ENCODE data around the gene QSOX1. TPM values are rescaled to one million over a fixed set of nuclear protein-coding genes. Genes with fewer than 3 reads are reported as not detected.

The QSOX1 gene
- total RNA-seq, 1 donor from 2014 or later = 14.3 TPM

DNA sequence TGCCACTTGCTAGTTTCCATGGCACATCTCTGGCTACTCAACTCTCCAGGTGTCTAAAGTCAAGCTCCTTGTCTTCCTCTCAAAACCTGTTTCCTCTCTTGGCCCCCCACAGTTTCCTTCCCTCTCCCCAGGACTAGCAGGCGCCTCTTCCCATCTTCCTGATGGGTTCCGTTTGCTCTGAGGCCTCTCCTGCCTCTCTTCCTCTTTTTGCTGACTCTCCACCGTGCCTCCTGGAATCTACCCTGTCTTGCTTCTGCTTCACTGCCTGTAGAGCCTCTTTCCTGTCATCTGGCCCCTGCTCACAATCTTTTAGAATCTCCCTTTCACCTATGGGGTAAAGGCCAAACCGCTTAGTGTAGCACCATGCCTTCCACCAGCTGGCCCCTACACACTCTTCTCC lies 53.6 kb downstream of the QSOX1 start:
- no peak for DNase-seq (ENCODE audit: low spot score in 2 of 2)
- no peak for FAIRE-seq

DNA sequence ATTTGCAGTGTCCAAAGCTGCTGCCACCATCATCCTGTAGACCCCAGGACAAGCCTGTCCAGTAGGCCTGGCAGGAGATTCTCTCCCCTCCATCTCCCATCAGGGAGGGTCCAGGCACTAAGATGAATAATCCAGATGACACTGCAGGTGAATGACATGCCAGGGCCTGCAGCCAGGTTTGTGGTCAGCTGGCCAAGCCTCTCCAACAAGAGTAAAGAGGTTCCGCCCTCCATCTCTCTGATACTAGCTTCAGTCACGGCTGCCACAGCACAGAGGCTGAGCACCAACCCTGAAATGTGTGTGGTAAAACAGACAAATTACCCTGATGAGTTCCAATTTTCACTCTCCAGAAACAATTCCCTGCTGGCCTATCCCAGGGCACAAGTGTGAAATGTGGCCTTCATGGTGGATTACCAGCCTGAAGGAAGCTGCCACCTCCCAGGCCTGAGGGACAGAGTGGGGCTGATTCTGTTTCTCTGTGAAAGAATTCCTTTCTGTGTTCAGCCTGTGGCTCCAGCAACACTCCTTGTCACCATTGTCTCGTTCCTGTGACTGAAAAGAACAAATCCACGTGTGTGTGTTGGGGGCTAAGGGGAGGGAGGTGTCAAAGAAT lies 55.4 kb downstream of the QSOX1 start:
- FAIRE-seq = no peak
- DNase-seq (ENCODE audit: low spot score in 2 of 2) = no peak

DNA sequence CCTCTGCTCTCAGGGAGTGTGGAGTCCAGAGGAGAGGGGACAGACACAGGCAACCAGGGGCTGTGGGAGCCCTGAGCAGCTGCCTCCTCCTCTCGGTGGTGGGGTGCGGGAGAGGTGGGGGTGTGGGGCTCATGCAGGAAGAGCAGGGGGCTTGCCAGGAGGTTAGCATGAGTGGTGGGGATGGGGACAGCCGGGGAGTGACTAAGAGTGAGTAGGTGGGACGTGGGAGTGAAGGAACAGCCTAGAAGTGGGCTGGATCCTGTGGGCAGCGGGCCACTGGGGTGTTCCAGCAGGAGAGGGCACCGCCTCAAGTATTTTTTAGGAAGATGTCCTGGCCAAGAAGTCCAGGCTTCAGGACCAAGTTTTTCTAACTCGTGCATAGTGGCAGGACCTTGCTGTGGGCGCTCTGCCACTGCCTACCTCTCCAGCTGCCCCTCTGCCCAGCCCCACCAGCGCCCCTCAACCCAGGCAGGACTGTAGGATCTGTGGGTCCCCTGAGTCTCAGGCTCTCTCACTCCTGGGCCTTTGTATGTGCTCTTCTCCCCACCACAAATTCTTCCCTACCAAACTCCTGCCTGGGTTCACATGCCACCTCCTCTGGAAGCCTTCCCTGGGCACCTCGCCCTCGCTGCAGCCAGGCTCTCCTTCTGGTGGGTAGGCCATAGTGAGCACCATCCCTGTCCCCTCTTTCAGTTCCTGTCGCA lies 56.6 kb downstream of the QSOX1 start:
- DNase-seq (ENCODE audit: low spot score in 2 of 2) = no peak
- FAIRE-seq = no peak

DNA sequence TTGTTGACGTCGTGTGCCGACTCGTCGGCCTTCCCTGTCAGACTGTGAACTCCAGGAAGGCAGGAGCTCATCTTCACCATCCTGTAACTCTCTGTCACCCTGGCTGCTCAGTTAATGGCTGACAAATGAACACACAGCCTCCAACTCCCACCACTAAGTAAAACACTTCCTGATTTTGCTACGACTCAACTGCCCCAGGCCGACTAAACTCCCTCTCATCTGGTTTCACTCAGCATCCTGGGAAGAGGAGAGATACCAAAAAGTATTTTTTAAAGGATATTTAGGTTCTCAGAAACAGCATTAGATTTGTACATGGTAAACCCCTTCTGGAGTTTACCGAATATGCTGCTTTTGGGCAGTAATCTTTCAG lies 57.2 kb downstream of the QSOX1 start:
- FAIRE-seq = no peak
- no peak for DNase-seq (ENCODE audit: low spot score in 2 of 2)

DNA sequence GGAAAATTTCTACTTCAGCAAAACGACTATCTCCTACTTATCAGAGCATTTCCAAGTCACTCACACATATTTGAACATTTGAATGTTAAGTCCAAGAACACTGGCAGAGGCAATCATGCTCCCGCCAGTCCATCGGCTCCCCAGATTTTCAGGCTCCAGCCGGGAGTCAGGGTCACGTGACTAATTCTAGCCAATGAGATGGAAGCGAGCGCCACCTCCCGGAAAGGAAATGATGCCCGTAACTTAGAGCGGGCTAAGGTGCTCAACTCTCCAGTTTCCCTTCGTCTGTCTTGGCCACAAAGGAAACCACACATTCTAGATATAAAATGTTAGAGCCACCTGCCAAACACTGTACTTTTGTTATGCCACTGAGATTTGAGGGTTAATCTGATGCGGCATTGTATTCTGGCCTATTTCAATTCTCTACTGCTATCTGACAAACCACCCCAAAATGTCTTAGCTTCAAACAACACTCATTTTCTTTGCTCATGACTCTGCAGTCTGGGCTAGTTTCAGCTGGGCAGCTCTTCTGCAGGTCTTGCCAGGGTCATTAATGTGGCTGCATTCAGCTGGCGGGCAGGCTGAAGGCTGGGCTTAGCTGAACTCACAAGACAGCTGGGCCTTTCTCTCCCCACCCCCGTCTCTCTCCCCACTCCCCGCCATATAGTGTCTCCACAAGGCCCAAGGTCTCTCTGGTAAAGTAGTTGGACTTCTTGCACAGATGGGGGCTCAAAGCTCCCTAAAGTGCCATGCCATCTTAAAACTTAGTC lies 58.9 kb downstream of the QSOX1 start:
- DNase-seq (ENCODE audit: low spot score in 2 of 2) (no peak), FAIRE-seq (no peak)

DNA sequence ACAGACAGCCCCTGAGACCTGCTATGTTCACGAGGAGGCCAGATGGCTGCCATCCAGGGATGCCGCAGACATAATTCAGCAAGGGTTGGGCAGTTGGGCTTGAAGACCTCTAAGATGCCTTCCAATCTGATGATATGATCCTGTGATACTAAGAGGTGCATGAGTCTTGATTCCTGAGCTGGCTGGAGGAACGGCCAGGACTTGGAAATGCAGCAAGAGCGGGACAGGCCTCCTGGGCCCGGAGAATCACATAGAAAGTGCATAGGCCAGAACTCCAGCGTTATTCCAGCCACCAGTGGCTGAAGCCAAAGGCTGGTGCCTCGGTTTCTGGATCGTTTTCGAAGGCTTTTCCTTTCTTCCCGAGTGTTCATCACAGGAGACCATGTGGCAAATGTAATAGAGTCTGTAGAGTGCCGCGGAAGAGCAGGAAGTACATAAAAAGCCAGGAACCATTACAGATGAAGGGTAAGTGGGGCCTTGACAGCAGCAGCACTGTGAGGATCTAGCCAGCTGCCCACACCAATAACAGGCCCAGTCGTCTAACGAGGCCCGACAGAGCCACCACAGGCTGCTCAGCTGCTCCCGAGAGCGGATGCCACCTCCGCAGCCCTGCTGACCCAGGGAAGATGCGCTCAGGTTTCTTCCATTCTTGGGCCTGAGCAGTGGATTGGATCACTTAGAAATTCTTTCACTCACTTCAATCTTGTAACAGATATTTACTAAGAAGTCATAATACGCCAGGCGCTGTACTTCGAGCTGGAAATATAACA lies 61.4 kb downstream of the QSOX1 start:
- DNase-seq (ENCODE audit: low spot score in 2 of 2) = no peak
- no peak for FAIRE-seq

DNA sequence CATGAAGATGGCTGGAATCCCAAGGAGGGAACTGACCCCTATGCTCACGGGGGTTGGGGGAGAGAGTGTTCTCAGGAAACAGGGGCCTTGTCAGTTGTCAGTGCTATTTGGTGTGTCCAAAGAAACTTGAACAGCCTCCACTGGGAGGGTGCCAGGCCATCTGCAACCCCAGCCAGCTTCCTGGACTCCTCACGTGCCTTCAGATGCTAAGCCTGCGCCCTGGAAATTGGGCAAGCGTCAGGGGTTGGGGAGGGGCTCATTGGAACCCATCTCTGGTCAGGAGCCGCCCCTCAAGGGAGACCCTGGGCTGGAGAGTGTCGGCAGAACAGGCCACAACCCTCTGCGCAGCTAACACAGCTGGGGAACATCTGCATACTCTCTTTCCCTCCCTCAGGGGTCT lies 62.3 kb downstream of the QSOX1 start:
- FAIRE-seq (no peak), DNase-seq (ENCODE audit: low spot score in 2 of 2) (no peak)

DNA sequence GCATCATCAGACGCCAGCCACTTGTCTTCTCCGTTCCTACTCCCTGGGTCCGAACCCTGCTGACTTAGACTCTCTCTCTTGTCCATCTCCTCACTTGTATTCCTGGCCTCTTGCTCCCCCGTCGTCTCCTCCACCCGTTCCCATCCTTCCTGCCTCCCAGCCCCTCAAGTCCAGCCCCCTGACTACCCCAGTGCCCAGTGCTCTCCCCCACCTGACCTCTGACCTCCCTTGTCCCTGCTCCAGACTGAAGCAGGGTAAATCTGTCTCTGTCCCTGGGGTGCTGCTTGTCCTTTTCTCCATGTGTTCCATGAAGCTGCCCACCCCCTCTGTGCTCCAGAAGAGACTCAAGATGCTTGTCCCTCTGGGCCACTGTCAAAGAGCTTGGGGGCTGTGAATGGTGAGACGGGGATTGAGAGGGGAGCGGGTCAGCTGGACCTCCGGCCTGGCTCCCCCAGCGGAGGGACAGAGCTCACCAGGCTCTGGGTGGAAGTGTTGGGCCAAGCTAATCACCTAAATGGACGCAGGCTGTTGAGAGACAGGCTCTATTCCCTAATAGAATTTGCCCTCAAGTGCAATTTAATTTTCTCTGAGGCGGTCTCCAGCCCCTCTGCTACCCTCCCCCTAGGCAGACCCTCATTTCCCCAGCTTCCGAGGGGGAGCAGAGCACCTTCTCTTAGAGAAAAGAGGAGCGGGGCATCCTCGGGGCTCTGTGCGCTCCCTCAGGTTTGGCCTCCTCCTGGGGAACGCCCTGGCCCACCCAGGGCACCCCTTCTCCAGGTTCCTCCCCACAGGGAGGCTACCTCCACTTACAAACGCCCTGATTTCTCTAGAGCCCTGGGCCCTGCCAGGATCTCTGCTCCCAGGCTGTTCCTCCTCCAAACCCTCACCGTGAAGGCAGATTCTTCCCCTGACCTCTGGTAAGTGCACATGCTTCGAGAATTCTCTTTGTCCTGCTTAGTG lies 64.4 kb downstream of the QSOX1 start:
- no peak for FAIRE-seq
- no peak for DNase-seq (ENCODE audit: low spot score in 2 of 2)

DNA sequence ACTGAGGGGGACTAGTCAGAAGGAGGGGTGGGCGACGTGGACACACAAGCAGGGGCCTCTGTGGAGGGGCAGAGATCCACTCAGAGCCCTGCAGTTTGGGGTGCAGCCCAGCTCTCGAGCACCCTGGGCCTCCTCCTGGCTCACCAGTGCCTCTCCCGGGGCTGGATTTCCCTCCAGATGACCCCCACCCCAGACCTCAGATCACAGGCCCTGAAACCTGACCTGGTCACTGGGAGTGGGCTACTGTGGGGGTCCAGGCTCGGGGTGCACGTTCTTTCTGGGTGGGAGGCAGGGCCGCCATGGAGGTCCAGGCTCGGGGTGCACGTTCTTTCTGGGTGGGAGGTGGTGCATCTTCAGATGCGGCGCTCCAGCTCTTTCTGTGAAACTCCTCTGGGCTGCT lies 65.1 kb downstream of the QSOX1 start:
- no peak for DNase-seq (ENCODE audit: low spot score in 2 of 2)
- no peak for FAIRE-seq

DNA sequence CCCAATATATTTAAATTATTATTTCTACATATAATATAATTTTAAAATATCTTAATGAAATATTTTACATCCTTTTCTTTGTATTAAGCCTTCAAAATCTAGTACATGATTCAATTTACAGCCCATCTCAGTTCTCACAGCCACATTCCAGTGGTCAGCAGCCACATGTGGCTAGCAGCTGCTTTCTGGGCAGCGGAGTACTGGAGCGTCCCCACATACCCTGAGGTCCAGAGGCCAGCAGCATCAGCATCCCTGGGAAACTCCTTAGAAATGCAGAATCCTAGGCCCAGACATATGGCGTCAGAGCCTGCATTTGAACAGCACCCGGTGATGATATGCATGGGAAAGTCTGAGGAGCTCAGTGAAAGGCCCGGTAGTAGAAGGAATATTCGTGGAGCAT lies 66.8 kb downstream of the QSOX1 start:
- no peak for FAIRE-seq
- no peak for DNase-seq (ENCODE audit: low spot score in 2 of 2)

DNA sequence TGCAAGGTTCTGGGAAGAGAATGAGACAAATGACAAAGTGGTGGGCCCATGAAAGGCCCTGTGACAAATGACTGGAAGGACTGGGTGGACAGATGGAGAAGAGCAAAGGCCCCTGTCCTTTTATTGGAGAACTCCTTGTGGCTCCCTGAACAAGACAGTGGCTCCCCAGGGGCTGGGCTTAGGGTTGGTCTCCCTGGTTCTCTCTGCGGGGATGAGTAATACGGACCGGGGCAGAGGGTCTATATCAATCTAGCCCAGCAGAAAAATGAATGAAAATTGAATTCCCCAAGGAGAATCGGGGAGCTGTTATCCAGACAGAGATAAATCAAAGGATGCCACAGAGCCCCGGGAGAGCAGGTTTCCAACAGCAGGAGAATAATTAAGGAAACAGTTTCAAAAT lies 70.2 kb downstream of the QSOX1 start:
- DNase-seq (ENCODE audit: low spot score in 2 of 2) = no peak
- FAIRE-seq = no peak

DNA sequence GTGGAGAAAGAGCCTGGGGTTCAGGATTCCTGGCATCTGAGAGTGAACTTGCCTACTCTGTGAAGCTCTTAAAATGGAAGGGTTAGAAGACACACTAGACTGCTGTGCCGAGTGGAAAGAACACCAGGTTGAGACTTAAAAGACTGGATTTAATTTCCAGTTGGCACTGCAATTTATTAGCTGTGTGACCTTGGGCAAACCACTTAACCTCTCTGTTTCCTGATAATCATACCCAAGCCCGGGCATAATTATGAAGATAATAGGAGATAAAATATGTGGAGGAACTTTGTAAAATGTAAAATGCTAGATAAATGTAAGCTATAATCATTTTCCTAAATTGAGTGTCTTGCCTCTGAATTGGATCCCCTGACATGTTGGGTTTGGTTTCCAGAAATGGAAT lies 70.7 kb downstream of the QSOX1 start:
- DNase-seq (ENCODE audit: low spot score in 2 of 2) (no peak), FAIRE-seq (no peak)

DNA sequence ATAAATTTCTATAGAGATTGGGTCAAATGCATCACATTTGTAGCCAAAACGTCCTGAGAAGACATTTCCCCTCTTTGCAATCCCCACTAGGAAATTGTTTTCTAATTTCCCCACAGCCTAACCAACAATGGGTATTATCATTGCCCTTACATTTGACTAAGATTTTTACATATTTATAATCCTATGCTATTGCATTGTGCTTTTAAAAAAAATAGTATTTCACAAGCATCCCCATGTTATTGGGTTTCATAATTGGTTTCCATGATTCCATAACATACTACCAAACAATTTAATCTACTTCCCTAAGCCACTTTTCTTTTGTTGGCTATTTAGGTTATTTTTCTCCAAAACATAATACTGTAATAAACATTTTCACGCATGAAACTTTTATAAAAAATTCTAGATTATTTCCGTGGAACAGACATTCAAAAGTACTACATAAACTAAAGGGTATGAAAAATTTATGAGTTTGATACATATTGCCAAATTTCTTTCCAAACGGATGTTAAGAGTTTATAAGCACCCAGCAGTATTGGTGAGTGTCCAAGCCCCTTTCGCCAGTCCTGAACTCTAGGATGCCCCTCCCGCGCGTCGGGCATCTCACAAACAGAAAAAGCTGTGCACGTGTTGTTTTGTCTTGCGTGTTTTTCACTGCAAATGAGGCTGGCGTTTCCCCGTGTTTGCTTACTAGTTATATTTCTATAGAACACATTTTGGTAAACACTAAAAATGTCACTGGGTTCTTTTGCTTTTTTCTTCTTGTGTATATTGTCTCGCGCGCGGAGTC lies 73.4 kb downstream of the QSOX1 start:
- no peak for FAIRE-seq
- DNase-seq (ENCODE audit: low spot score in 2 of 2) = no peak

DNA sequence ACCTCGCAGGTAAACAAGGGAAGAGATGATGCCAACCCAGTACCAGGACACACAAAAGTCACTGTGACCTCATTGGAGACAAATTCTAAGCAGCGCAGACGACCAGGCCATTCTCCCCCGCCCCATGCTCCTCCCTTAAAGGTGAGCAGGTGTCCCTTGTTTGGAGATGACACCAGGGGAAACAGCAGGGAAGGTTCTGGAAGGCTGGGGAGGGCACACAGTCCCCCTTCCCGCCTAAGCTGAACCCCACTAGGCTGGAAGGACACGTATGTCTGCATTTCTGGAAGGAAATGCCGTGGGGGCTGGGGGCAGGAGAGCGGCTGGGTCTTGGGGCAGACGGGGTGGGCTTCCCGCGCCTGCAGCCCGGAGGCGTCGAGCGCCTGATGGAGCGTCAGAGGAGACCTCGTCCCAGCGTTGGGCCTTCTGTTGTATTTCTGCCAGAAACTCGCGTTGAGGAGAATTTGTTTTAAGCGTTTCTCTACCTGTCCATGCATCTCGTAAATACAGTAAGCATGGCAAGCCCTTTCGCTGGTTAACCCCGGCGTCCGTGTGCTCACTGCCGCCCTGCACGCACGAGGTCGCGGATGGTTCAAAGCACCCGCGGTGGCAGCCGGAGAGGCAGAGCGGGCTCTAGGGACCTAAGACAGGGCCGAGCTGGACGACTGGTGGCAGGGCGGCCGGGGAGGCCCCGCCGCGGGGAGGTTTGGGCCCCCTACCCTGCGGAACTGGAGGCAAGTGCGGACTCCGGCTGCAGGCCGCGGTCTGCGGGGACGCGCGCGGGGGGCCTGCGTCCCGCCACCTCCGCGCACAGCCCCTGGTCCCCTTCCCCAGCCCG lies 74.2 kb downstream of the QSOX1 start:
- no peak for DNase-seq (ENCODE audit: low spot score in 2 of 2)
- no peak for FAIRE-seq

DNA sequence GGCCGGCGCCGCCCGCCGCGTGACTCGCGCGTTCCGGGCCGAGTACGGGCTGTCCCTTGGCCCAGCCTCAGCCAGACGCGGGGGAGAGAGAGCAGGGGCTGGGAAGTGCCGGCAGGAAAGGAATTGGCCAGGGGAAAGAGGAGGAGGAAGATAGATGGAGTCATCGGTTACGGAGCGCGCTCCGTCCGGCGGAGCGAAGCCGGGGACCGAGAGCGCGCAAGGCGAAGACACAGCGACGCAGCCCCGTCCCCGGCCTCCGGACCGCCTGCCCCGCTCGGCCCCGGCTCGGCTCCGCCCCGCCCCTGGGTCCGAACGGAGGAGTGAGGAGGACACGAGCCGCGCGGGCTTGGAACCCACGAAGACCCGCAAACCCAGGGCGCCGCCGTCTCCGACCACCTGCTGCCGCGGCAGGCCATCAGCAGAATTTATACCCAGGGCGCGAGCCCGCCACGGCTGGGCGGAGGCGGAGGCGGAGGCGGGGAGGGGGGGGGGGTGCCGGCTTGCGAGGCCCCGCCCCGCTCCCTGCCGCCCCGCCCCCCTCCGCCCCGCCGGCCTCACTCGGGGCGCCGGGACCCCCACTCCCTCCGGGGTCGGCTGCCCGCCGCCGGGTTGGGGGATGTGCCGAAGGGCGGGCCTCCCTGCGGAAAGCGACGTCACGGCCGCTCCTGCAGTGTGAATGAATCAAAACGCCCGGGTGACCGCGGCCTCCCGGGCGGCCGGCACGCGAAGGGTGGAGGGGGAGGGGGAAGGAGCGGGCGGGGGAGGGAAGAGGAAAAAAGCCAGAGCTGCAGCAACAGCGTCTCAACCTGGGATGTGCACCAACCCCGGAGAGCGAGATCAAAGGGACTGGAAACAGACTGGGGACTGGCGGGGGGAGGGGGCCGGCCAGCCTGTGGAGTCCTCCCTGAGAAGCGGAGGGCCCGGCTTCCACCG lies 75.1 kb downstream of the QSOX1 start, which contains the start of gene LHX4:
LHX4 (plus strand) TSS at position 782 of the 933 bp plus-strand sequence. CDS start 266 bp downstream, outside the sequence.
- DNase-seq (ENCODE audit: low spot score in 2 of 2) (peak; percentile 51 to 60), FAIRE-seq (no peak)

DNA sequence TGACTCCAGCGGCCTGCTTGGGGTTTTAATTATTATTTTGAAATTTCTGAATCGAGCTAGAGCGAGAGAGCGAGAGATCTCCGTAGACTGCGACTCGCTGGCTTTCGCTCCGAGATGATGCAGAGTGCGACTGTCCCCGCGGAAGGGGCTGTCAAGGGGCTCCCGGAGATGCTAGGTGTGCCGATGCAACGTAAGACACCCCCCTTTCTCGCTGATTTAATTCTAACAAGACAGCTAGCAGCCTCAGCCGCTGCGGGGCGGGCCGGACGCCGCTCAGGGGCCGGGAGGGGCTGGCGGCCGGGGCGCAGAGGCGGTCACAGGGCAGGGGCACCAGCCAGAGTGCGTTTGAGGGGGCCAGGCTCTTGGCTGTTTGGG lies 75.7 kb downstream of the QSOX1 start:
- FAIRE-seq = no peak

More for the DNA sequence above, 75.7 kb downstream of the QSOX1 start:
- peak in 1 of 2 donors; percentile 51 for DNase-seq (ENCODE audit: low spot score in 2 of 2)

Data from frontal cortex (tissue), 4 donors.